SH-SY5Y (cell line): Measurements from ENCODE around the gene DALRD3.

Experiments
- GATA2 ChIP-seq: IDR thresholded peaks from 2 replicates; pipeline ENCODE4 v1.6.1; 2011; ENCODE audit warnings: mild to moderate bottlenecking, low read depth, low read length
- GATA3 ChIP-seq: IDR thresholded peaks from 2 replicates; pipeline ENCODE4 v1.6.1; 2011; ENCODE audit warnings: low read depth, mild to moderate bottlenecking, low read length, moderate library complexity

DNA sequence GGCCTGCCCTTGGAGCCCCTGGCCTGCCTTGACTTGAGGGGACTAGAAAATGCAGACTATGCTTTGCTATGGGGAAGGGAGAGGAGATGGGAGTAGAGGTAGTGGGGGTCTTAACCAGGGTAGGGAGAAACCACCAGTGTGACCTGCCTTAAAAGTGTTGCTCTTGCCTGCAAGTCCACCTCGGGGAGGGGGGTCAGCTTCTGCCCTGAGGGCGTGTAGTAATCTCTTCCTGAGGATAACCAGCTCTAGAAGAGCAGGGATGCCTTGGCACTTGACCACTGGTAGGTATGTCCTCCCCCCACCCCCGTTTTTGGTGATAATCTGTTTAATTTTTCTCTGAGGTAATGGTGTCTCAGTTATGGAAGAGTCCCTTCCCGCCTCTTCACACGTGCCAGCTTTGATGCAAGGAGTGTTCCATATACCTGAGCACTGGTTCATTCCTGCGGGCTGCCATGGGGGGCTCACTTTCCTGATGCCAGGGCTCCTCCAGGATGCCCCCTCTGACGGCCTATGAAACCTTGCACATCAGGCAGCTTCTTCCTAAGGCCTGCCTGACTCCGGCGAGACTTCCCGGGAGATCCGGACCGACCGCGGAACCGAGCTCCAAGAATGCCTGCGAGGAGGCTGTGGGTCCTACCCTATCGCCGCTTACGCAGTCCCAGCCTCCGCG, 29.1 kb downstream of the DALRD3 start:
- TF ChIP-seq GATA3 (no peak), GATA2 (no peak)
